GM19452 (cell line): ENCODE measurements around the gene MBNL1.
"Not testable (repeated sequence)": the region's sequence is repeated elsewhere in the genome, so short reads cannot be mapped to it uniquely, and the experiment has no call there.

ENCODE experiments used
- ATAC-seq: cut with Tn5 transposase; IDR thresholded peaks from one replicate; pipeline ENCODE4 v1.9.1; 2021; ENCODE audit not compliant: unreplicated experiment

Gene MBNL1

DNA sequence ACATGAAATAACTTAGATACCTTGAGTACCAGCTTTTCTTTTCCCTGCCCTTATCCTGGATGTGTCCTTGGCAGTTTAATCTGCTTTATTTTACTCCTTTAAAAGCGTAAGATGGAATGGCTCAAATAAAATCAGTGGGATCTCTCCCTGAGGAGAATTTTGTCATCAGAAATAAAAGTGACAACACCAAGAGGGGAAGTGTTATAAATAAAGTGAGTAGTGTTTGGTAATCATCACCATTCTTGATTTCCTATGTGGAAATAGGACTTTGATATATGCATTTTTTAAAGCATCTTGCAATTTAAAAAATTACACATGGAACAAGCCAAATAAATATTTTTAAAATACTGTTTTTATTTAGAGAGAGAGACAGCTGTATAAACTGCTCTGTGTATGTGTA lies 76.5 kb downstream of the MBNL1 start:
- ATAC-seq = no peak

DNA sequence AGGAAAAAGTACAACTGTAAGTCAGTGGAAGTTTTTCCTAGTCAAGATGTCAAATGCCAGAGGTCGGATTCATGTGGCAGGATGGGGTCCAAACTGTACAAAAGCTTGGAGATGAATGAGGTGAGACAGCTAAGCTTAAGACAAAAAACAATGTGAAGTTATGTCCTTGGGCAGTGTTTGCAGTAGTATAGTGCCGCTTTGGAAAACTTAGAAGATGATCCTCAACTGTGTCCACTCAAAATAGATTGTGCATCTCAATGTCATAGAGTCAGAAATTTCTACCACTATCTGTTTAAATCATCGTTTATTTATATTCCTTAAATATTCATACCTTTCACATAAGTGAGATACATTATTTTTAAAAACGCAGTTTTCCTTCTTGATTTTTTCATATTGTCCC lies 77.3 kb downstream of the MBNL1 start:
- ATAC-seq = no peak

DNA sequence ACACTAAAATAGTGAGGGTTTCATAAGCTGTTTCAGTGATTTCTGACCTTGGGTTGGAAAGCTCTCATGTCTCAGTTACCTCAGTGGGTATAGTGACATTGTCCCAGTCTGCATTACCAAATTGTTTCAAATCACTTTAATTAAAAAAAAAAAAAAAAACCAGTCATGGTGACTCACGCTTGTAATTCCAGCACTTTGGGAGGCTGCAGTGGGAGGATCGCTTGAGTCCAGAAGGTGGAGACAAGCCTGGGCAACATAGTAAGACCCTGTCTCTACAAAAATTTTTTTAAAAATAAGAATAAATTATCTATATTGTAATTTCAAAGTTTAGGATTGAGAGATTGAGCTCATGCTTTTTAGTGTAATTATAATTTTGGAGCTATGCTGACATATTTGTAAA lies 78.0 kb downstream of the MBNL1 start:
- ATAC-seq = no peak

DNA sequence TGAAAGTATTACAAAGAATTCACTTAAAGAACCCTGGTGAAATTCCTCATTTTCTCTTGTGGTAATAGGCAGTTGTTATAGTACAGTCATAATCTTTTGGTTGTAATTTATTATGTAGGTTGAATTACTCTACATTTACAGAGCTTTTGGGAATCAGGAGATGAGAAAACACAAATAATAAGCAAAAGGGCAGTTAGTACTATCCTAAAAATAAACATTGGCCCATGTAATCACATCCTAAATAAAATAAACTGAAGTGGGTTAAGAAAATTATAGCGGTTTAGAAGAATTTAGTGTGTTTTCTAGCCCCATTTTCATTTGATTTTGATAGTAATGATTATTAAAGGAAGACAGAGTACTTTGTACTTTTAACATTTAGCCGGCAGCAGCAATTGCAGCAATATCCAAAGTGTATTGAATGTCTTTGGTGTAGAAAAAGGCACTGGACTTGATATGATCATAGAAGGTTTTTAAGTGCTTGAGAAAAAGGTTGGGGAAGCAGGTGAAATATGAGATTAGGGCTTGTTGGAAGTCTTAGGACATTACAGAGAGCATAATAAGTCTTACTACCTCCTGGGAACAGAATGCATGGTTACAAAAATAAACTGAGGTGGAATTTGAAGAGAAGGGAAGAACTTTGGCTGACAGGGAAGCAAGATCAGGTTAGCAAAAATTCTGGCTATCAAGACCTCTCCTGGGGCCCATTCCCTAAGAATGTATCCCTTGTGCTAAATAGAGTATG lies 79.9 kb downstream of the MBNL1 start:
- no peak for ATAC-seq

DNA sequence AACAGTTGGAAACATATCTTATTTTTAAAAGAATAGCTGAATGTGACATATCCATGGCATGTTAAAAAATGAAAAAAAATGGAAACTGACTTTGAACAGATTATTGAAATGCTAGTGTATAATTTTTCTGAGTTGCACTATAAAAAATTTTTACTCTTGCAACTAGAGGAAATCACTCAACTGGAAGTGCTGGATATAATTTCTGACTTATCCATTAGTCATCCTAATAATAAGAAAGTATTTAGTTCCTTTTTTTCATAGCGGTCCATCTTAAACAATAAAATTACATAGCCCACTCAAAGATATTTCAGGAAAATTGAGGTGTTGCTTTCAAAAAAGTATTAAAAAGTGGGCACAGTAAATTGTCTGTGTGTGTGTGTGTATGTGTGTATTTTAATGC lies 80.7 kb downstream of the MBNL1 start:
- ATAC-seq = no peak

DNA sequence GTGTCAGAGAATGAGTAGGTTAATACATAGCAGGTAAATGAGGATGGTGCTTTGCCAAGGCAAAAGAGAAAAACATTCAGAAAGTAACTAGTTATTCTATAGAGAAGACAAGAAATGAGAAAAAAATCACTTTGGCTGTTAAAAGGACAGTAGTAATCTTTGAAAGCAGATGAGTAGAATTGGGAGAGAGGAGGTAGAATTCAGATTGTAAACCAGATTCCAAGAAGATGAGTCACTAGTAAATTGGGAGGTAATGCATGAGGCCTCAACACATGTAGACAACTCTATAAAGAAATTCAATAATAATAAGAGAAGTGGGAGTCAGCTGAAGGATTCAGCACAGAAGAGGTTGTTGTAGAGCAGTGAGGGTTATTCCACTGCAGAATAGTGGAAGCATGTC lies 81.4 kb downstream of the MBNL1 start:
- ATAC-seq = no peak

DNA sequence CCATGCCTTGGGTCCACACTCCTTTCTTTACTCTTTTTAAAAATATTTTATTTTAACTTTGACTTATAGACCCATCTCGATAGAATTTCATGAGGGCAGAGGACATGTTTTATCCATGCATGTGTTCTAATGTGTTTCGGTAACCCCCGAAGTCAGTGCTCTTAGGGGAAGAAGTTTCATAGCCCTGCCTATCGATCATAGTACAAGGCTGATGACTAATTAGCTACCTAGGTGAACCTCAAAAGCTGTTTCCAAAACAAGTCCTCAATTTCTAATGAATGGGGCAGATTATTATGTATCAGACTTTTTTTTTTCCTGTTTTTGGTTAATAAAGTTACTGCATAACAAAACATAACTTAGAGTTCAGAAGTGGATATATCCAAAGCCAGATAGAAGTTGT lies 82.0 kb downstream of the MBNL1 start:
- no peak for ATAC-seq

DNA sequence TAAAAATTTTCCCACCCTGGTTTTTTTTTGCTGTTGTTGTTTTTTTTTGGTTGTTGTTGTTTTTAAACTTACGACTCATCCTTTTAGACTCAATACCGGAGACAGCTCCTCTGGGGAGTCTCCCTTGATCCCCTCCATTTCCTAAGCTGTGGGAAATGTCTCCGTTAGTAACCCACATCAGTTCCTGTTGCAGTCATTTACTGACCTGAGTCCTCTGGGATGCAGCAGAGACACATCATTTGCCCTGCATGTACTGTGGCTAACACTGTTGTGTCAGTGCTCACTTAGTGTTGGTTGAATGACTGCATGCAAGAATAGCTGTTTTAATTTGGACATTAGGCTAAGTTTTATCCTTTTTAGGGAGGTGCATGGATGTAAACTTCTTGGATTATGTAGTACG lies 83.8 kb downstream of the MBNL1 start:
- no peak for ATAC-seq

DNA sequence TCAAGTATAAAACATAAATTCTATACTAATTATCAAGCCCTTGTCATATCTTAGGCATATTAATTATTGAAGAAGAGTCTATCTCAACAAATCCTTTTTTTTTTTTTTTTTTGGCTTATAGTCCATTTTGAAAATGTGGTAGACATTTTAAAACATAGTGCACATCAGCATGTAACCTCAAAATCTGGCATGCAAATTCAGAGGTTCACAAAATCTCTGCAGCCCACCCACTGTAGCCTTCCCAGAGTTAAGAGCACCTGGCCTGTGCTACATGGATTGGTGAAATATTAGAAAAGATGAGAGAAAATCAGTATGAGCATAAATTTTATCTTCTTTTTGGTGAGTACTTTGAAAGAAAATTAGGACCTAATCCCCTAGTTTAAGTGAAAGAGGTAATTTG lies 84.8 kb downstream of the MBNL1 start:
- no peak for ATAC-seq

DNA sequence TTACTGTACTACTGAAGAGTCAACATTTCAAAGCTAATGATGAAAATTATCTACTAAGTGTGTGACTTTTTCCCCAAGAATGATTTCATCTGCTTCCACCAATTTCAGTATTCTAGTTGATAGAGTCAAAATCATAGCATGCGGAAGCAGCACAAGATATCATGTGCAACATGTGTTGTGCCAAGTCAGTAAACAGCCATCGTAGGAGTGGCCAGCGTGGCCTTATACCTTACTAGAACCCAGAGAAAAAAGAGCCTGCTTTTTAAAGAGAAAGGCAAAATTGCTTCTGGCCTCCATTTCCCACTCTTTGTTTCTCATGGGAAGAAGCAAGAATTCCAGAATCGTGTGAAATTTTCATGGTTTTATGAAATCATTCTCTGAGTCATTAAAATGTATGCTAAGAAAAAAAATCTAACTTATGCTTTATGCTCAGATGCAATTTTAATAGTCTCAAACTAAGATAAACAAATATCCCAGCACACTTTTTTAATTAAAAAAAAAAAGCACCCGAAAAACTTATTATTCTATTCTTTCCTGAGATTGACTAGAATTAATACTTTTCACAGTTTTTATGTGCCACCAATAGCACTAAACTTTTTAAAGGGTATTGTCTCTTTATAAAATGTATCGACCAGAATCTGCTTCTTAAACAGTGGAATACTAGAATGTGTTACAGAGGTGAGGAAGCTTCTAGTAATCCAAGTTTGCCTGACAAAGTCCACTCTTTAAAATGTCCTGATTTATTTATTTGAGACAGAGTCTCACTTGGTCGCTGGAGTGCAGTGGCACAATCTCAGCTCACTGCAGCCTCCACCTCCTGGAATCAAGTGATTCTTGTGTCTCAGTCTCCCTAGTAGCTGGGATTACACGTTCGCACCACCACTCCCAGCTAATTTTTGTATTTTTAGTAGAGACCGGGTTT lies 87.3 kb downstream of the MBNL1 start:
- ATAC-seq = no peak

DNA sequence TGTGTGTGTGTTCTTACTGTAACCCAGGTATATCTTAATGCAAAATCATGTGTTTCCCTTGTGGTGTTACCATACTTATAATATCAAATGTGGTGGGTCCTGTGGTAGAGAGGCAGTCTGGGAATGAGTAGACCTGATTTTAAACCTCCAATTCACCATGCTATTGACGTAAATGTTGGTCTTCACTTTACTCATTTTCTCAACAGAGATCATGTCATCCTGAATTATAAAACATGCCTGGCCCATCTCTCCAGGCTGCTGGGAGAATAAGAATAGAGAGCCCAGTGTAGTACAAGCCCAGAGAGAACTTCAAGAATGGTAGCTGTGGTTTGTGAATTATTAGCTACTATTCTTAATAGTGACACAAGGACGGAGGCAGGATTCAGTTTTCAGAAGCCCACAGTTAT lies 88.1 kb downstream of the MBNL1 start:
- ATAC-seq = peak; percentile 79

DNA sequence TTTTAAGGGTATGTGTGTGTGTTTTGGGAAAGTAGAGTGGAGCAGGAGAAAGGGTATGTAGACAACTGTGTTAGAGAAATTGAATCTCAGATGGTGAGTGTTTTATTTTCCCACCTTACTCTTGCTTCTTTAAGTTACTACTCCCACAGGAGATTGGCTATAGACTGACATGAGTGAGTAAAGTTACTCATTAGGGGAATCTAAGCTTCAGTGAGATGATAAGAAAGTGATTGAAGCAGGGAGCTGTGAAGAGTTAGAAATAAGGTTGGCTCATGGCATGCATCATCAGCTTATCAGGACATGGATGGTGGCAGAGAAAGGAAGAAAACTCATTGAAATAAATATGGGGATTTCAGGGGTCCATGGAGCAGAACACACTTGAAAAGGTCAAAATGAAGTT lies 88.9 kb downstream of the MBNL1 start:
- no peak for ATAC-seq

DNA sequence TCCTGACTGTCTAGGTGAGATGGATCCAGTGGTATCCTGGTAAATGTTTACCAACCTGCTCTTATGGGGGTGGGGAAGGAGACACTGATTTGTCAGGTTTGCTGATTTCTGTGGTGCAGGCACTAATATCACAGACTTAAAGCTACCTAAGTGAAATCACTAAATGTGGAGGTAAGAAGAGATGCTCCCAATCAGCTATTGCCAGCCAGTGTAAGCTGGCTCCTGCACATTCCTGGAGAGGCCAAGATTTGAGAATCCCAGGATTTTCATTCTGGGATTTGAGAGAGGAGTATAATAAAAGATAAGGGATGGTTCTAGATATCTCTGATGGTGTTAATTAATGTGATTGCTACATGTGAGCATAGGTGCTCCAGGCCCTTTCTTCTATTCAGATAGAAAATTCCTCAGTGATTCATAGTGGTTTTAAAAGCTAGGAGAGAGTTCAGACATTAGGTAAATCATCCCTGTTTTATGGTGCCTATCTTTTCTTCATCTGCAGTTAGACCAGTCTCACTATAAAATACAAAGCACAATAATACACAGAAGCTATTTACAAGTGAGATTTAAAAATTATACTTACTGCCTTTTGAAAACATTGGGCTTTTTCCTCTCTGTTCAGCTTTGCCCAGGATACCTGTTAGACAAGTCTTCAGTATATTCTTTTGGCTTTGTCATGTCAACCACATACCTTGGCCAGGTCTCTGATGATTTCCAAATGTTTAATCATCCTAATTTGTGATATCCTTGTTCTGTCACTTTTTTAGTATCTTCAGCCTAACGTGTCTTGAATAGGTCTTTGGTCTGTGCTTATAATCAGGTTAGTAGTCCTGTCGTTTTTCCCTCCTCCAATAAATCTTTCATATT lies 90.9 kb downstream of the MBNL1 start:
- ATAC-seq = no peak

DNA sequence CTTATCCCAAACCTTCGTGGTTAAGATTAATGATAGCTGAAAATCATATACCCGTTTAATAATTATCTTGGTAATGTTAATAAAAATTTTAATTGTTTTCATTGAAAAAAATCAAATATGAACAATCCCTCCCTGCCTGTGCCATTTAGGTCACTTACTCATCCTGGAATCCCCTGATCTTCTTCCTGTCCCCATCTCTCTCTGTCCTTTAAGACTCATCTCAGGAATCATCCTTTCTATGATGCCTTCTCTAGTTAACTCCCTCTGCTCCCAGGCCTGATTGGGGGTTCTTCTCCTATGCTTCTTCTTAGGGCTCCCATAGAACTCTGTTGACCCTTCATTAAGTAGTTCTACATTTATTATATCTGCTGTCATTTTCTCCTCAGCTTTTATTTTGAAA lies 91.6 kb downstream of the MBNL1 start:
- ATAC-seq = no peak

DNA sequence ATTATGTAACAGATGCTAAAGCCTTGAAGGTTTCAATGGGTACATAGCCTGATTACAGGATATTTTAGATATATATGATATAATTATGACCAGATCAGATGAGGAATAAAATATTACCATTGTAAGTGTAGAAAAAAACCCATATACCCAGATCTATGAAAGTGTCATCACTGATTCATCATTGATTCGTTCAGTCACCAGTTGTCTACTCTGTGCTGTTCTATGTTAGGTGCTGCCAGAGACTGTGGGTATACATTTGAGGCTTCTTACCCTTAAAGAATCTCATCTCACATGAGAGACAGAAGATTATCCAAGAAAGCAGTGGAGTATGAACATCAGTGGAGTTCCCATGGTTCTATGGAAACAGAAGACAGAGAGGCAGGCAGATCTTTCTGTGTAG lies 92.2 kb downstream of the MBNL1 start:
- no peak for ATAC-seq

DNA sequence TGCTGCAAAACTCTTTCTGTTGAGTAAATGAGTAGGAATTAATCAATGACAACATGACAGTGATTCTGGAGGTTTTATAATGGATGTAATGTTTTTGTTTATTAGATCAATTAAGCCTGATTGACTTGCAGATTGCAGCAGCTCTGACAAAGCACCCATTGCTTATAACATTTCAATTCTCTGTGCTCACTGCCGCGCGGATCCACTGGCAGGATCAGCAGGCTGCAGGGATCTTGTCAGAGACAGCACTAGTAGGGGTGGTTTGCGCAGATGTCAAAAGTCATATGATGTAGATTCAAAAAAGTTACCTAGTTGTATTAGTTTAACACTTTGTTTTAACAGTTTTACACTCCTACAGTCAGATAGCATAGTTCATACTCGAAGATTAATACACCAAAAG lies 93.4 kb downstream of the MBNL1 start:
- ATAC-seq = no peak

DNA sequence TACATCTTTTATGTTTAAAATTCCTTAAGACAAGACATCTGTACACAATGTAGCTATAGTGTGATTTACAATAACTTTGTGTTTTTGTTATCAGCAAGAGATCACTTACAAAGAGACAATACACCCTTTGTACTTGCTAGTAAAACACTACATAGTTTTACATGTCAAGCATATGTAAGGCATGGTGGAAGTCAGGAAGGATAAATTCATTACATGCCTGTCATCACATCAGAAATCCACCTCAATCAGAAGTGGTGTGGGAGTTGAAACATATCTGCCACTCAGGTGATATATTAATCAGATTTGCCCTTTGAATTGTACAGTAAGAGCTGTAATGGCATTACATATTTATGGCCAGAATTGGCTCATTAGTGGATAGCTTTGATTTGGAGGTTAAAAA lies 95.5 kb downstream of the MBNL1 start:
- ATAC-seq = no peak

DNA sequence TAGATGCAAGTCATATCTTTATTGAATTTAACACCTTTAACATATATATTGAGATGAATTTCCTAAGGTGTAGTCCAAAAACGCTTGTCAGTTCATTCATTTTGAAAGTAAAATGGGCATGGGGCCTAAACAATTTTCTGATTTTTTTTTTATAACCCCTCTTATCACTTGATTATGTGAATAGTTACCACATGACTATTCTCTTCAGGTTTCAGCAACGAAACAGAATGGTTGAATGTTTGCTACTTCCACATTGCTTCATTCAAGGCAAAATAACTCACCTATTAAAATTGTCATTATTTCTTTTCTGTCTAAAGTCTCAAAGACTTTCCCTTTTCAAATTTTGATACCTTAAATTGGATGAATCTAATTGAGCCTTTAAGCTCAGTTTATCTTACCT lies 96.4 kb downstream of the MBNL1 start:
- no peak for ATAC-seq

DNA sequence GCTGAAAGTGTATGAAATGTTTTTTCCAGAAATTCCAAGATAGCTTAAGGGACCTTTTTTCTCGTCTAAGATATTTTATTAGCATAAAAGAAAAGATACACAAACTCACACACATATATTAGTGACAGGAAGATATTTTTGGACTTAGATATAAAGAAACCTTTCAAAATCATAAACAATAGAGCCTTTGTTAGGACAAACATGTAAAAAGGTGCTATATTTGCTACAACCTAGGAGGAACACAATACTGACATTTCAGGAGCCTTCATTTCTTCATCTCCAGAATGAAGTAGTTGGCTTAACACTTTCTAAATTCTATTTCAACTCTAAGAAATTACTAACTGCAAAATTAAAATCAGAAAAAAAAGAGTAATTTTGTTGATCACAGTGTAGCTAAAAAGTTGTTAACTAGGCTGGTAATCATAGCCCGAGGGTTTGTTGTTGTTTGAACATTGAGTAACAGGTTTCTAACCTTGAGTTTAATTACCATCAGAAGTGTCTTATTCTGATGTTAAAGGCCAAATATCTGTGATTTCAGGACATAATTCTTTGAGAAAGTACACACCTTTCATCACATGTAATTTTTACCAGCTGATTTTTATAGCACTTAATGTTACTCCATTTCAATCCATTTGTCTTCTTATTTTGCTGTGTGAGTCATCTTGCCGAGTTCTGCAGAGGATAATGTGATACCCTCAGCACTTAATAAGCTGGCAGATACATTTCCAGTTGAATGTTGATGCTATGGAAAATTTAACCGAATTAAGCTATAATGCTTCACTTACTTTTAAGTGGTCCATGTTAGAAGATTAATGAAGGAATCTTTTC lies 97.3 kb downstream of the MBNL1 start:
- no peak for ATAC-seq

DNA sequence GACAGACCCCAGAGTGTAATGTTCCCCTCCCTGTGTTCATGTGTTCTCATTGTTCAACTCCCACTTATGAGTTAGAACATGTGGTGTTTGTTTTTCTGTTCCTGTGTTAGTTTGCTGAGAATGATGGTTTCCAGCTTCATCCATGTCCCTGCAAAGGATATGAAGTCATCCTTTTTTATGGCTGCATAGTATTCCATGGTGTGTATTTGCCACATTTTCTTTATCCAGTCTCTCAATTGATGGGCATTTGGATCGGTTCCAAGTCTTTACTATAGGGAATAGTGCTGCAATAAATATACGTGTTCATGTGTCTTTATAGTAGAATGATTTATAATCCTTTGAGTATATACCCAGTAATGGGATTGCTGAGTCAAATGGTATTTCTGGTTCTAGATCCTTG lies 98.5 kb downstream of the MBNL1 start:
- not testable (repeated sequence) for ATAC-seq

DNA sequence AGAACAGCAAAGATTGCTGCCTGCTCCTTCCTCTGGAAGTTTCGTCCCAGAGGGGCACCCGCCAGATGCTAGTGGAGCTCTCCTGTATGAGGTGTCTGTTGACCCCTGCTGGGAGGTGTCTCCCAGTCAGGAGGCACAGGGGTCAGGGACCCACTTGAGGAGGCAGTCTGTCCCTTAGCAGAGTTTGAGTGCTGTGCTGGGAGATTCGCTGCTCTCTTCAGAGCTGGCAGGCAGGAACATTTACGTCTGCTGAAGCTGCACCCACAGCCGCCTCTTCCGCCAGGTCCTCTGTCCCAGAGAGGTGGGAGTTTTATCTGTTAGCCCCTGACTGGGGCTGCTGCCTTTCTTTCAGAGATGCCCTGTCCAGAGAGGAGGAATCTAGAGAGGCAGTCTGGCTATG lies 103.9 kb downstream of the MBNL1 start:
- ATAC-seq = not testable (repeated sequence)
